Measurements from ENCODE around the gene SH3GL3. TPM values are rescaled to one million over a fixed set of nuclear protein-coding genes. Genes with fewer than 3 reads are reported as not detected.

SH3GL3 gene
- total RNA-seq, 1 donor from 2014 or later: not detected

DNA sequence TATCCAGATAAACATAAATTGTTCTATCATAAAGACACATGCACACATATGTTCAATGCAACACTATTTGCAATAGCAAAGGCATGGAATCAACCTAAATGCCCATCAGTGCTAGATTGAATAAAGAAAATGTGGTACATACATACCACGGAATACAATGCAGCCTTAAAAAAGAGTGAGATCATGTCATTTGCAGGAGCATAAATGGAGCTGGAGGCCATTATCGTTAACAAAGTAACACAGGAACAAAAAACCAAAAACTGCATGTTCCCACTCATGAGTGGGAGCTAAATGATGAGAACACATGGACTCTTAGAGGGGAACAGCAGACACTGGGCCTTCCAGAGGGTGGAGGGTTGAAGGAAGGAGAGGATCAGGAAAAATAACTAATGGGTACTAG, 79.2 kb downstream of the SH3GL3 start:
- Mint-ChIP-seq H3K4me1 (ENCODE audit: low read depth) (no peaks in the 10 kb centered on the region), H3K36me3 (ENCODE audit: low read depth) (peaks cover 2% of the 10 kb centered on the region)

DNA sequence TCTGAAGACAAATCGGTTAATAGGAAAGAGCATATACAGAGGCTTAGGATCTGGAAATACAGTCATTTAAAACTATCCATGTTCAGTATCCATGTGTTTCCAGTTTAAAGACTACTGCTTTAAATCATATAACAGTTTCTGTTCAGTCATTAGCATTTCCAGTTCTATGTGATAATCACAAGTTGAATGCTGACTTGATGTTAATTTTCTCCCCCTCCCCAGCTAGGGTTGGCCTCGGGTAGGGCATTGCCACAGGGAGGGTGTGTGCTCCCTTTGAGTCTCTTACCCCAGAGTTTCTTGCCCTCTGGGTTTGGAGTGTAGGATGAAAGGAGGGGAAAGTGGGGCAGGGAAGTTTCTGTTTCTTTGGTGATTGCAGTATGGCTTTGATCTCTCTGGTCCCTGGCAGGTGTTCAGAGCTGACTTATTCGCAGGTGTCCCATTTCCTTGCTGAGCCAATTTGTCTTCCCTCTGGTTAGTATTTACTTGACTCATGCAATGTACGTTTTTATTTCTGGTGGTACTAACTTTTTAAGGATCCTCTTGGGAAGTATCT, 86.3 kb downstream of the SH3GL3 start:
- H3K4me3 Mint-ChIP-seq (ENCODE audit: unreplicated experiment): no peak overlapping the region
- H3K27ac Mint-ChIP-seq (ENCODE audit: unreplicated experiment): no peak overlapping the region
- peaks cover 9% of the 10 kb centered on the region for H3K9me3 Mint-ChIP-seq (ENCODE audit: low read depth)
- H3K27me3 Mint-ChIP-seq (ENCODE audit: low read depth): peaks cover 1% of the 10 kb centered on the region
- TF ChIP-seq, protein P1, sequence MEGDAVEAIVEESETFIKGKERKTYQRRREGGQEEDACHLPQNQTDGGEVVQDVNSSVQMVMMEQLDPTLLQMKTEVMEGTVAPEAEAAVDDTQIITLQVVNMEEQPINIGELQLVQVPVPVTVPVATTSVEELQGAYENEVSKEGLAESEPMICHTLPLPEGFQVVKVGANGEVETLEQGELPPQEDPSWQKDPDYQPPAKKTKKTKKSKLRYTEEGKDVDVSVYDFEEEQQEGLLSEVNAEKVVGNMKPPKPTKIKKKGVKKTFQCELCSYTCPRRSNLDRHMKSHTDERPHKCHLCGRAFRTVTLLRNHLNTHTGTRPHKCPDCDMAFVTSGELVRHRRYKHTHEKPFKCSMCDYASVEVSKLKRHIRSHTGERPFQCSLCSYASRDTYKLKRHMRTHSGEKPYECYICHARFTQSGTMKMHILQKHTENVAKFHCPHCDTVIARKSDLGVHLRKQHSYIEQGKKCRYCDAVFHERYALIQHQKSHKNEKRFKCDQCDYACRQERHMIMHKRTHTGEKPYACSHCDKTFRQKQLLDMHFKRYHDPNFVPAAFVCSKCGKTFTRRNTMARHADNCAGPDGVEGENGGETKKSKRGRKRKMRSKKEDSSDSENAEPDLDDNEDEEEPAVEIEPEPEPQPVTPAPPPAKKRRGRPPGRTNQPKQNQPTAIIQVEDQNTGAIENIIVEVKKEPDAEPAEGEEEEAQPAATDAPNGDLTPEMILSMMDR (IDR thresholded peaks at IDR 0.05): no peak
- no peaks in the 10 kb centered on the region for H3K36me3 Mint-ChIP-seq (ENCODE audit: low read depth)
- no peak for DNase-seq (ENCODE audit: low spot score)
- H3K4me1 Mint-ChIP-seq (ENCODE audit: low read depth): no peaks in the 10 kb centered on the region

More for the DNA sequence above, 79.2 kb downstream of the SH3GL3 start:
- TF ChIP-seq, protein P1 (IDR thresholded peaks at IDR 0.05): no peak
- H3K9me3 Mint-ChIP-seq (ENCODE audit: low read depth): peaks cover 27% of the 10 kb centered on the region
- H3K4me3 Mint-ChIP-seq (ENCODE audit: unreplicated experiment): no peak overlapping the region
- no peak for DNase-seq (ENCODE audit: low spot score)
- H3K27me3 Mint-ChIP-seq (ENCODE audit: low read depth): peaks cover 12% of the 10 kb centered on the region
- H3K27ac Mint-ChIP-seq (ENCODE audit: unreplicated experiment): no peak overlapping the region

- peaks cover 7% of the 10 kb centered on the region for H3K9me3 Mint-ChIP-seq (ENCODE audit: low read depth)
- TF ChIP-seq, protein P1 (IDR thresholded peaks at IDR 0.05): no peak
- H3K27me3 Mint-ChIP-seq (ENCODE audit: low read depth): peaks cover 8% of the 10 kb centered on the region
- H3K4me1 Mint-ChIP-seq (ENCODE audit: low read depth): no peaks in the 10 kb centered on the region
- no peak overlapping the region for H3K27ac Mint-ChIP-seq (ENCODE audit: unreplicated experiment)
- no peaks in the 10 kb centered on the region for H3K36me3 Mint-ChIP-seq (ENCODE audit: low read depth)
- no peak overlapping the region for H3K4me3 Mint-ChIP-seq (ENCODE audit: unreplicated experiment)
- DNase-seq (ENCODE audit: low spot score): no peak
These were observed 90.5 kb downstream of the SH3GL3 start for GRCh38 chr15:83537606-83538005.

GRCh38 chr15:83538682-83539081, 91.5 kb downstream of the SH3GL3 start:
- no peaks in the 10 kb centered on the region for H3K4me1 Mint-ChIP-seq (ENCODE audit: low read depth)
- no peak overlapping the region for H3K4me3 Mint-ChIP-seq (ENCODE audit: unreplicated experiment)
- H3K27me3 Mint-ChIP-seq (ENCODE audit: low read depth): peaks cover 14% of the 10 kb centered on the region
- TF ChIP-seq, protein P1 (IDR thresholded peaks at IDR 0.05): no peak
- H3K9me3 Mint-ChIP-seq (ENCODE audit: low read depth): peaks cover 14% of the 10 kb centered on the region
- no peak overlapping the region for H3K27ac Mint-ChIP-seq (ENCODE audit: unreplicated experiment)
- no peak for DNase-seq (ENCODE audit: low spot score)
- H3K36me3 Mint-ChIP-seq (ENCODE audit: low read depth): peaks cover 3% of the 10 kb centered on the region

DNA sequence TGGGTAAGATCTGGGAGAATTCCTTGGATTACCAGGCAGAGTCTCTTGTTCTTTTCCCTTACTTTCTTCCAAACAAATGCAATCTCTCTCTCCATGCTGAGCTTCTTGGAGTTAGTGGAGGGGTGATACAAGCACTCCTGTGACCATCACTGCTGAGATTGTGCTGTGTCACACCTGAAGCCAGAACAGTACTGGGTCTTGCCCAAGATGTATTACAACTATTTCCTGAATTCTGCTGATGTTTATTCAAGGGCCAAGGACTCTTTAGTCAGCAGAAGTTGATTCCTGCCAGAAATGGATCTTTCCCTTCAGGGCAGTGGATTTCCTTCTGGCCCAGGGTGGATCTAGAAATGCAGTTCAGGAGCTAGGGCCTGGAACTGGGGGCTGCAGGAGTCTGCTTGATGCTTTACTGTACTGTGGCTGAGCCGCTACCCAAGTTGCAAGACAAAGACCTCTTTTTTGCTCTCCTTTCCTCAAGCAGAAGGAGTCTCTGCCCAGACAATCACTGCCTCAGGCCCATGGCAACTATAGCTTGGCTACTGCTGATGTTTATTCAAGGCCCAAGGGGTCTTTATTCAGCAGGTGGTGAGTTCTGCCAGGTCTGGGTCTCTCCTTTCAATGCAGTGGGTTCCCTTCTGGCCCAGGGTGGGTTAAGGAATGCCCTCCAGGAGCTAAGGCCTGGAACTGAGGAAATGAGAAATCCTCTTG, 98.8 kb downstream of the SH3GL3 start:
- TF ChIP-seq, protein P1 (IDR thresholded peaks at IDR 0.05): no peak
- DNase-seq (ENCODE audit: low spot score): no peak
- peaks cover 3% of the 10 kb centered on the region for H3K36me3 Mint-ChIP-seq (ENCODE audit: low read depth)
- no peaks in the 10 kb centered on the region for H3K4me1 Mint-ChIP-seq (ENCODE audit: low read depth)
- H3K4me3 Mint-ChIP-seq (ENCODE audit: unreplicated experiment): no peak overlapping the region
- peaks cover 31% of the 10 kb centered on the region for H3K9me3 Mint-ChIP-seq (ENCODE audit: low read depth)
- H3K27ac Mint-ChIP-seq (ENCODE audit: unreplicated experiment): no peak overlapping the region
- peaks cover 21% of the 10 kb centered on the region for H3K27me3 Mint-ChIP-seq (ENCODE audit: low read depth)

Measured in chondrocyte (in vitro differentiated cells).